Keratinocyte (primary cell): Measurements from ENCODE around the gene PGAP3. TPM values are rescaled to one million over a fixed set of nuclear protein-coding genes. Genes with fewer than 3 reads are reported as not detected.

Source experiments
- DNase-seq: peaks from one replicate; pipeline ENCODE4 v3.0.0-alpha.2; 2011; ENCODE audit warnings: low read depth, missing footprints, low spot score
- FAIRE-seq: peaks from 2 replicates; lab custom pipeline; 2011; peaks lifted over from hg19 to GRCh38; lab: Jason Lieb, UNC
- H2AFZ ChIP-seq: 2 replicates; pipeline ENCODE4 v1.6.0; 2012; ENCODE audit warnings: low read length, control low read depth, inconsistent platforms; ENCODE audit not compliant: control insufficient read depth
- H3K27ac ChIP-seq: 2 replicates; pipeline ENCODE4 v1.5.1; 2011; ENCODE audit warnings: low read length; ENCODE audit not compliant: control insufficient read depth, insufficient read depth
- H3K27me3 ChIP-seq: 3 replicates; pipeline ENCODE4 v1.6.0; 2011; ENCODE audit warnings: low read length; ENCODE audit not compliant: control insufficient read depth, insufficient read depth; ENCODE audit errors: extremely low read depth
- H3K36me3 ChIP-seq, 2 experiments: 2 replicates in 1 of 2; 3 replicates in 1 of 2; pipeline ENCODE4 v1.5.1; 2011; ENCODE audit warnings: low read length in 2 of 2, mild to moderate bottlenecking in 1 of 2; ENCODE audit not compliant: control insufficient read depth in 2 of 2, insufficient read depth in 2 of 2; ENCODE audit errors: extremely low read depth in 1 of 2
- H3K4me1 ChIP-seq: 3 replicates; pipeline ENCODE4 v1.5.1; 2011; ENCODE audit warnings: low read length; ENCODE audit not compliant: control insufficient read depth, insufficient read depth; ENCODE audit errors: extremely low read depth
- H3K4me2 ChIP-seq: 3 replicates; pipeline ENCODE4 v1.6.0; 2011; ENCODE audit warnings: low read depth, low read length; ENCODE audit not compliant: control insufficient read depth, insufficient read depth; ENCODE audit errors: extremely low read depth
- H3K4me3 ChIP-seq, 3 experiments: fragments of 200-600 bp in 1 of 3; sonication (generic) in 1 of 3; 2 replicates in 2 of 3; 3 replicates in 1 of 3; pipeline ENCODE4 v1.5.1; 2011 to 2016; ENCODE audit warnings: low read length in 3 of 3, mild to moderate bottlenecking in 3 of 3, control low read depth in 2 of 3, inconsistent platforms in 1 of 3, low read depth in 1 of 3, mixed read lengths in 1 of 3, mixed run types in 1 of 3, moderate library complexity in 1 of 3; ENCODE audit not compliant: control insufficient read depth in 2 of 3, insufficient read depth in 2 of 3; ENCODE audit errors: extremely low read depth in 1 of 3
- H3K79me2 ChIP-seq: 2 replicates; pipeline ENCODE4 v1.6.0; 2012; ENCODE audit warnings: low read length; ENCODE audit not compliant: control insufficient read depth, insufficient read depth
- H3K9ac ChIP-seq: 3 replicates; pipeline ENCODE4 v1.6.0; 2011; ENCODE audit warnings: low read length; ENCODE audit not compliant: control insufficient read depth, insufficient read depth; ENCODE audit errors: extremely low read depth
- H3K9me1 ChIP-seq: 3 replicates; pipeline ENCODE4 v1.6.0; 2011; ENCODE audit warnings: low read length; ENCODE audit not compliant: control insufficient read depth, insufficient read depth; ENCODE audit errors: extremely low read depth
- H3K9me3 ChIP-seq: 2 replicates; pipeline ENCODE4 v1.5.1; 2012; ENCODE audit warnings: low read depth, low read length; ENCODE audit not compliant: control insufficient read depth
- H4K20me1 ChIP-seq: 3 replicates; pipeline ENCODE4 v1.6.0; 2011; ENCODE audit warnings: low read length; ENCODE audit not compliant: control insufficient read depth, insufficient read depth; ENCODE audit errors: extremely low read depth
- EZH2 ChIP-seq: IDR thresholded peaks from one replicate; pipeline ENCODE4 v1.6.1; 2012; ENCODE audit warnings: inconsistent platforms, mild to moderate bottlenecking, low read length, moderate library complexity
- dilution Hi-C: fragments of 300-500 bp; cut with MboI; formaldehyde crosslinking; loops from one replicate; pipeline ENCODE4 v1.7.0; 2020; ENCODE audit warnings: low sequenced_read_pairs; ENCODE audit not compliant: extremely low pct_ligation_motif_present
- polyA plus RNA-seq, 5 experiments: library from polyadenylated mRNA; depleted of rRNA in 3 of 5; stranded (reverse) in 3 of 5; stranded (forward) in 1 of 5; unstranded in 1 of 5; fragments of >200 nt; gene quantifications; 1 replicate in 1 of 5; 2 replicates in 3 of 5; 3 replicates in 1 of 5; pipeline versions ENCODE4 v1.2.1 to v1.2.3, GENCODE V29; 2011 to 2012; ENCODE audit warnings: missing spikeins in 2 of 5, low read depth in 1 of 5, low replicate concordance in 1 of 5
- TF ChIP-seq, protein P1 (sequence below), 3 experiments: IDR thresholded peaks in 1 of 3; conservative IDR thresholded peaks in 1 of 3; optimal IDR thresholded peaks in 1 of 3; 2 replicates in 2 of 3; 3 replicates in 1 of 3; pipeline versions ENCODE3 to v1.5.1; 2011; ENCODE audit warnings: low read length in 3 of 3, mild to moderate bottlenecking in 3 of 3, moderate library complexity in 2 of 3, control low read depth in 1 of 3, inconsistent platforms in 1 of 3; ENCODE audit not compliant: insufficient read depth in 2 of 3; ENCODE audit errors: extremely low read depth in 1 of 3

PGAP3 gene
- polyA plus RNA-seq, 1 donor (not counting 4 experiments of a cell fraction or from before 2014, with no cell fraction given), result 5.6 TPM

DNA sequence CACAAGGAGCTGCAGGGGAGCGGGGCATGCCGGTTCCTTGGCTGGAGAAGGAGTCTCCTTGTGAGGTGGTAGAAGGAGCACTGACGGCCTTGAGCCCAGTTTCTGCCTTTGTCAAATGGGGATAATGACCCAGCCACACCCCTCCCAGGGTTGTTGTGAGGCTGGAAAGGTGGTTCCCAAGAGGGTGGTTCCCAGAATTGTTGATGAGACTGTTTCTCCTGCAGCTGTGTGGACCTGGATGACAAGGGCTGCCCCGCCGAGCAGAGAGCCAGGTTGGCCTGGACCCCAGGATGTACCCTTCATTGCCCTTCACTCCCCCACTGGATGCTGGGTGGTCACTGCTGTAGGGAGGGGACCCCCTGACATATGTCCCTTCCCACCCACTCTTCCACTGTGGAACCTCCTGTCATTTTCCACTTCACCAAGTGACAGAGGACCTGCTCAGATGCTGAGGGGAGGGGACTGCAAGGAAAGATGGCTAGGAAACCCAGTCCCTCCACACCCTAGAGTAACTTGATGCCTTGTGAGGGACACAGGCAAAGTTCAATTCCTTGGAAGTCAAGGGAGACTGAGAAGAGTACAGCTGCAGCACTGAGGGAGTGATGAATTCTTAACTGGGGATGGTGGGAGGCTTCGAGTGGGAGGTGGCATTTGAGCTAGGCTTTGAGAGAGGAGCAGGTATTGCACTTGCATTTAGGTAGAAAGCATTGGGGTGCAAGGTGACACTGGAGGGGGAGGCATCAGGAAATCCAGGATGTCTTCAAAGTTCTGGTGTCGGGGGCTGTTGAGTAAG, 31.9 kb upstream of the PGAP3 start:
- H3K9me3 ChIP-seq, result no peaks in the 10 kb centered on the region
- peaks cover 14% of the 10 kb centered on the region for H3K4me1 ChIP-seq
- H3K4me2 ChIP-seq, result no peak overlapping the region
- H3K9me1 ChIP-seq, result no peaks in the 10 kb centered on the region
- H3K9ac ChIP-seq, result no peak overlapping the region
- dilution Hi-C loops, result no loop called here
- H3K27me3 ChIP-seq, result no peaks in the 10 kb centered on the region
- no peaks in the 10 kb centered on the region for H3K79me2 ChIP-seq
- H3K4me3 ChIP-seq, result no peak overlapping the region
- no peak for DNase-seq
- H3K27ac ChIP-seq, result no peak overlapping the region
- H2AFZ ChIP-seq, result no peak overlapping the region
- no peaks in the 10 kb centered on the region for H4K20me1 ChIP-seq
- no peak for FAIRE-seq
- TF ChIP-seq EZH2, result no peak
- TF ChIP-seq, protein P1, sequence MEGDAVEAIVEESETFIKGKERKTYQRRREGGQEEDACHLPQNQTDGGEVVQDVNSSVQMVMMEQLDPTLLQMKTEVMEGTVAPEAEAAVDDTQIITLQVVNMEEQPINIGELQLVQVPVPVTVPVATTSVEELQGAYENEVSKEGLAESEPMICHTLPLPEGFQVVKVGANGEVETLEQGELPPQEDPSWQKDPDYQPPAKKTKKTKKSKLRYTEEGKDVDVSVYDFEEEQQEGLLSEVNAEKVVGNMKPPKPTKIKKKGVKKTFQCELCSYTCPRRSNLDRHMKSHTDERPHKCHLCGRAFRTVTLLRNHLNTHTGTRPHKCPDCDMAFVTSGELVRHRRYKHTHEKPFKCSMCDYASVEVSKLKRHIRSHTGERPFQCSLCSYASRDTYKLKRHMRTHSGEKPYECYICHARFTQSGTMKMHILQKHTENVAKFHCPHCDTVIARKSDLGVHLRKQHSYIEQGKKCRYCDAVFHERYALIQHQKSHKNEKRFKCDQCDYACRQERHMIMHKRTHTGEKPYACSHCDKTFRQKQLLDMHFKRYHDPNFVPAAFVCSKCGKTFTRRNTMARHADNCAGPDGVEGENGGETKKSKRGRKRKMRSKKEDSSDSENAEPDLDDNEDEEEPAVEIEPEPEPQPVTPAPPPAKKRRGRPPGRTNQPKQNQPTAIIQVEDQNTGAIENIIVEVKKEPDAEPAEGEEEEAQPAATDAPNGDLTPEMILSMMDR (optimal IDR thresholded peaks at IDR 0.05 in 1 of 3, IDR thresholded peaks at IDR 0.05 in 1 of 3, conservative IDR thresholded peaks at IDR 0.05 in 1 of 3; ENCODE audit: extremely low read depth in 1 of 3, insufficient read depth in 2 of 3, low read length in 3 of 3), result no peak
- peaks cover 19% of the 10 kb centered on the region in 2 experiments for H3K36me3 ChIP-seq

DNA sequence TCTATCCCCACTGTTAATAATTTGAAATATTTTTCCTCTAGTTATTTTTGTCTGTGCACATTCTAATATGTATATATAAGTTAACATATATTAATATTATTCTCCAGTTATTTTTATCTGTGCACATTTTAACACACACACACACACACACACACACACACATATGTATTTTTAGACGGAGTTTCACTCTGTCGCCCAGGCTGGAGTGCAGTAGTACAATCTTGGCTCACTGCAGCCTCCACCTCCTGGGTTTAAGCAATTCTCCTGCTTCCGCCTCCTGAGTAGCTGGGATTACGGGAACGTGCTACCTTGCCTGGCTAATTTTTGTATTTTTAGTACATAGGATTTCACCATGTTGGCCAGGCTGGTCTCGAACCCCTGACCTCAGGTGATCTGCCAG, 29.8 kb upstream of the PGAP3 start:
- H3K4me3 ChIP-seq, result no peak overlapping the region
- H3K27ac ChIP-seq, result no peak overlapping the region
- no peaks in the 10 kb centered on the region for H4K20me1 ChIP-seq
- H3K4me1 ChIP-seq, result peaks cover 10% of the 10 kb centered on the region
- H3K27me3 ChIP-seq, result no peaks in the 10 kb centered on the region
- DNase-seq (no peak), FAIRE-seq (no peak)
- dilution Hi-C loops, result no loop called here
- H3K36me3 ChIP-seq, result peaks cover 15 to 22% of the 10 kb centered on the region in 2 experiments
- no peaks in the 10 kb centered on the region for H3K9me1 ChIP-seq
- no peak overlapping the region for H3K4me2 ChIP-seq
- H3K79me2 ChIP-seq, result no peaks in the 10 kb centered on the region
- no peaks in the 10 kb centered on the region for H3K9me3 ChIP-seq
- TF ChIP-seq EZH2, result no peak
- TF ChIP-seq, protein P1 (optimal IDR thresholded peaks at IDR 0.05 in 1 of 3, IDR thresholded peaks at IDR 0.05 in 1 of 3, conservative IDR thresholded peaks at IDR 0.05 in 1 of 3; ENCODE audit: extremely low read depth in 1 of 3, insufficient read depth in 2 of 3, low read length in 3 of 3), result no peak
- H2AFZ ChIP-seq, result no peak overlapping the region
- no peak overlapping the region for H3K9ac ChIP-seq
